HG03342 (cell line): ENCODE data around the gene AP5S1.
"Not testable (repeated sequence)": the region's sequence is repeated elsewhere in the genome, so short reads cannot be mapped to it uniquely, and the experiment has no call there.

ENCODE experiments used
- ATAC-seq: cut with Tn5 transposase; IDR thresholded peaks from one replicate; pipeline ENCODE4 v1.9.1; 2021; ENCODE audit warnings: mild to moderate bottlenecking, moderate library complexity; ENCODE audit not compliant: unreplicated experiment

Gene AP5S1

DNA sequence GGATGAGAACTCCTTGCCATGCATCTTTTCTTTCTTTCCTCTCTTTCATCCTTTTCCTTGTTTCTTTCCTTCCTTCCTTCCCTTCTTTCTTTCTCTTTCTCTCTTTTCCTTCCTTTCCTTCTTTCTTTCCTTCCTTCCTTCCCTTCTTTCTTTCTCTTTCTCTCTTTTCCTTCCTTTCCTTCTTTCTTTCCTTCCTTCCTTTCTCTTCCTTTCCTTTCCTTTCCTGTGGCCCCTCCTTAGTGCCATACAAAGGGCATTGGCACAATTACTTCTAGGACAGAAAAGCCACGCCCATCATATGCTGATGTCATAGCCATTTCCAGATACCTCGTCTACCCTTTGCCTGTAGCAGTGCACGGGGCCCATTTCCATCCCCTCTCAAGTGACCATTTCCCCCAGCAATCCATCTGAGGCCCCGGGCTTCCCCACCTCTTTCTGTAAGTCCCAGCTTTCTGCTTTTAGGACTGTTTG lies 31.6 kb upstream of the AP5S1 start:
- no peak for ATAC-seq

- not testable (repeated sequence) for ATAC-seq
Measured at GRCh38 chr20:3789201-3789600, 31.1 kb upstream of the AP5S1 start.

GRCh38 chr20:3794168-3794567 lies 26.2 kb upstream of the AP5S1 start:
- not testable (repeated sequence) for ATAC-seq

DNA sequence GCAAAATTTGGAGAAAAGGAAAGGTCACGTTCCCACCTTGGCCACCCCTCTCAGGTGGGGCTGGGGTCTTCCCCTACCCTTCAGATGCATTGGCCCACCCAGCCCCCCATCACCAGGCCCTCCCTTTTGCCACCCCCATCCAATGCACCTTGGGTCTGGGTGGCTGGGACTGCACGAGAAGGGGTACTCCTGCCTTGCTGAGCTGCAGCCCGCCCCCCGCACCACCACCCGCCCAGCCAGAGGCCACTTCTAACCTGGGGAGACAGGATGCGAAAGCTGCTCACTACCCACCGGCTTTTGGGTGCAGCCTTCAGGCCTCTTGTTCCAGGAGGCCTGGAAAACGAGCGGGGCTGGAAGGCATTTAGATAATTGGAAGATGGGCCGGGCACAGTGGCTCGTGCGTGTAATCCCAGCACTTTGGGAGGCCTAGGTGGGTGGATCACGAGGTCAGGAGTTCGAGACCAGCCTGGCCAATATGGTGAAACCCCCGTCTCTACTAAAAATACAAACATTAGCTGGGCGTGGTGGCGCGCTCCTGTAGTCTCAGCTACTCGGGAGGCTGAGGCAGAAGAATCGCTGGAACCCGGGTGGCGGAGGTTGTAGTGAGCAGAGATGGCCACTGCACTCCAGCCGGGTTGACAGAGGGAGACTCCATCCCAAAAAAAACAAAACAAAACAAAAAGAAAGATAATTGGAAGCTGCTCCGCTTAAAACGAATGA lies 25.5 kb upstream of the AP5S1 start:
- no peak for ATAC-seq

DNA sequence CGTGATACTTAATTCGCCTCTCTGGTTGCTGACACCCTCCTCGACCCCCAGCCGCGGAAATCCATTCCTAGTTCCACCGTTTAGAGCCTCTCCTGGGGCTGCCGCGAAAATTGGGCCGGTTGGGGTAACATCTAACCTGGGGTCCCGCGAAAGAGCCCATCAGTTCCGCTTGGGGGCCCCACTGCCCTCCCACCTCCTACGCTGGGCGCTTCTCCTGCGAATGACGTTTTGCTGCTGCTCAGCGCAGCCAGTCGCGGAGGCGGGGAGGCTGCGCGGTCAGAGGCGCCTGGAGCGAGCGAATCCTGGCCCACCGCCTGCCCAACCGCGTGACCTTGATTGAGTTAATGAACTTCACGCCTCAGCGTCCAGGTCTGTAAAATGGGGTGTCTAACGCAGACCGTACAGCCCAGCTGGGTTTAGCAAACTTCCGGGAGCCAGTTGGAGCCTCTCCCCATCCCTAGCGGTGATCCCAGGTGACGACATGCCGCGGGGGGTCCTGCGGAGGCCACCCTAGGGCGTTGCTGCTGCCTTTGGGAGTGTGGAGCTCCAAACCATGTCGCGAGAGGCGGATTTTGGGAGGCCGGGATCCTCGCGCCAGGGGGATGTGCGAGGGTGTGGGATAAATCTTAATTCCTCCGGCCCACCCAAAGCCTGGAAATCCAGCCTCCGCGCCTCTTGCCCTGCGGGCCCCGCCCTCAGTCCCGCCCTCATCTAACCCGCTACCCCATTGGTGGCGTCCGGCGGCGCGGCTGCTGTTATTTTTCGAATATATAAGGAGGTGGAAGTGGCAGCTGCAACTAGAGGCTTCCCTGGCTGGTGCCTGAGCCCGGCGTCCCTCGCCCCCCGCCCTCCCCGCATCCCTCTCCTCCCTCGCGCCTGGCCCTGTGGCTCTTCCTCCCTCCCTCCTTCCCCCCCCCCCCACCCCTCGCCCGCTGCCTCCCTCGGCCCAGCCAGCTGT lies 24.6 kb upstream of the AP5S1 start, which contains the start of gene CDC25B:
CDC25B (plus strand) TSS at position 800 of the 958 bp plus-strand sequence. CDS start 222 bp downstream, outside the sequence.
- peak; percentile 57 for ATAC-seq

- ATAC-seq = peak; percentile 1
Measured at GRCh38 chr20:3796477-3797225, 23.7 kb upstream of the AP5S1 start.

GRCh38 chr20:3797226-3797545 lies 23.2 kb upstream of the AP5S1 start:
- ATAC-seq = no peak

- no peak for ATAC-seq
Measured at GRCh38 chr20:3797592-3798372, 22.6 kb upstream of the AP5S1 start.

DNA sequence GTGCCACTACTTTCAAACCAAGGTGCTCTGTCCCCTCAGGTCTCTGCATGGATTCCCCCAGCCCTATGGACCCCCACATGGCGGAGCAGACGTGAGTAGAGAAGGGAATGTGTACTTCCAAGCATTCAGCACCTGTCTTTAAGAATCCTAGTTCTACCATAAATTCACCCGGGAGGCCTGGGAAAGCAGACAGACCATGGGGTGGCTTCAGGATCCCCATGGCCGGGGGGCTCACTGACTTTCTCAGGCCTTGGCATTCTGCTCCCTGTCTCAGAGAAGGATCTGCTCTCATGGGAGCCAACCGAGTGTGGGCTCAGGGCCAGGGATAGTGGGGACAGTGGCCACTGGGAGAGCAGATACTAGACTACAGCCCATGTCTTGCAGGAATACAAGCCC lies 22.0 kb upstream of the AP5S1 start:
- no peak for ATAC-seq

DNA sequence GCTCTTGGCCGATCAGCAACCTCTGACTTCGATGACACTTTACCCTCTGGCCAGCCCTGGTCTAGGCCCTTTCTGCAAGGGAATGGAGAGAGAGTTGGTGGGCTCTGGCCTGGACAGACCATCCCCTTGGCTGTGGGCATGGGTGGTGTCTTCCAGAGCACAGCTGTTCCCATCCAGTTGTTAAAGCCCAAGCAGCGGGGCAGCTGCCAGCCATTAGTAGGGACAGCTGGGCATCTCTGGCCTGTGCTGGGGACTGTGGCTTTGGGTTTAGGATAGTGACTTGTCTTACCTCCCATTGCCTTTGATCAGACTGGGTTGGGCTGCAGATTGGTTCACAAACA lies 21.5 kb upstream of the AP5S1 start:
- ATAC-seq = no peak

- ATAC-seq = no peak
Measured at GRCh38 chr20:3800256-3800877, 20.0 kb upstream of the AP5S1 start.

- no peak for ATAC-seq
Measured at GRCh38 chr20:3800878-3801260, 19.5 kb upstream of the AP5S1 start.

GRCh38 chr20:3801299-3801698 lies 19.0 kb upstream of the AP5S1 start:
- no peak for ATAC-seq

DNA sequence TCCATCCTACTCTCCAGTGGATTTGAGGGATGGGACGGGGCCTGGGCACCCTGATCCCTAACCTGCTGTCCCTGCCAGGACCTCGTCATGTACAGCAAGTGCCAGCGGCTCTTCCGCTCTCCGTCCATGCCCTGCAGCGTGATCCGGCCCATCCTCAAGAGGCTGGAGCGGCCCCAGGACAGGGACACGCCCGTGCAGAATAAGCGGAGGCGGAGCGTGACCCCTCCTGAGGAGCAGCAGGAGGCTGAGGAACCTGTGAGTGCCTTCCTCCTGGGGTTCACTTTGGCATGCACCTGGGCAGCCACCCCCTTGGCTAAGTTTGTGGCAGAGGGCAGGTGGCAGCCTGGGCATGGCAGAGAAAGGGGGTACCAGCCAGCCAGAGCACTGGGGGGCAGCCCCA lies 18.5 kb upstream of the AP5S1 start:
- no peak for ATAC-seq

GRCh38 chr20:3802524-3803239 lies 17.7 kb upstream of the AP5S1 start:
- no peak for ATAC-seq

GRCh38 chr20:3803289-3803688 lies 17.1 kb upstream of the AP5S1 start:
- no peak for ATAC-seq

GRCh38 chr20:3803854-3804253 lies 16.5 kb upstream of the AP5S1 start:
- ATAC-seq = no peak

- ATAC-seq = no peak
Measured at GRCh38 chr20:3804254-3804751, 16.0 kb upstream of the AP5S1 start.

GRCh38 chr20:3804781-3805180 lies 15.6 kb upstream of the AP5S1 start:
- ATAC-seq = no peak
